PFSK-1 (cell line): ENCODE data around the gene GPR173.

Source experiments
- FOXP2 ChIP-seq: optimal IDR thresholded peaks from 2 replicates; pipeline ENCODE3; 2011; ENCODE audit warnings: borderline replicate concordance, control low read depth, inconsistent platforms; ENCODE audit not compliant: insufficient read depth; ENCODE audit errors: extremely low read length, extremely low read depth
- POLR2AphosphoS5 ChIP-seq: IDR thresholded peaks from 2 replicates; pipeline ENCODE4 v1.6.1; 2012; ENCODE audit warnings: low read depth, mild to moderate bottlenecking, control low read depth, low read length, moderate library complexity
- REST ChIP-seq, 2 experiments: IDR thresholded peaks; 2 replicates each; pipeline versions ENCODE4 v1.6.1 to v1.8.0; 2011 to 2012; ENCODE audit warnings: low read depth in 2 of 2, low read length in 2 of 2, control low read depth in 1 of 2, inconsistent platforms in 1 of 2, mild to moderate bottlenecking in 1 of 2, moderate library complexity in 1 of 2; ENCODE audit not compliant: insufficient read depth in 1 of 2
- SIN3A ChIP-seq: IDR thresholded peaks from 2 replicates; pipeline ENCODE4 v1.6.1; 2012; ENCODE audit warnings: mild to moderate bottlenecking, low read length, moderate library complexity, borderline replicate concordance; ENCODE audit not compliant: insufficient read depth
- TAF1 ChIP-seq: IDR thresholded peaks from 2 replicates; pipeline ENCODE4 v1.6.1; 2012; ENCODE audit warnings: low read length, control low read depth, borderline replicate concordance; ENCODE audit not compliant: insufficient read depth

DNA sequence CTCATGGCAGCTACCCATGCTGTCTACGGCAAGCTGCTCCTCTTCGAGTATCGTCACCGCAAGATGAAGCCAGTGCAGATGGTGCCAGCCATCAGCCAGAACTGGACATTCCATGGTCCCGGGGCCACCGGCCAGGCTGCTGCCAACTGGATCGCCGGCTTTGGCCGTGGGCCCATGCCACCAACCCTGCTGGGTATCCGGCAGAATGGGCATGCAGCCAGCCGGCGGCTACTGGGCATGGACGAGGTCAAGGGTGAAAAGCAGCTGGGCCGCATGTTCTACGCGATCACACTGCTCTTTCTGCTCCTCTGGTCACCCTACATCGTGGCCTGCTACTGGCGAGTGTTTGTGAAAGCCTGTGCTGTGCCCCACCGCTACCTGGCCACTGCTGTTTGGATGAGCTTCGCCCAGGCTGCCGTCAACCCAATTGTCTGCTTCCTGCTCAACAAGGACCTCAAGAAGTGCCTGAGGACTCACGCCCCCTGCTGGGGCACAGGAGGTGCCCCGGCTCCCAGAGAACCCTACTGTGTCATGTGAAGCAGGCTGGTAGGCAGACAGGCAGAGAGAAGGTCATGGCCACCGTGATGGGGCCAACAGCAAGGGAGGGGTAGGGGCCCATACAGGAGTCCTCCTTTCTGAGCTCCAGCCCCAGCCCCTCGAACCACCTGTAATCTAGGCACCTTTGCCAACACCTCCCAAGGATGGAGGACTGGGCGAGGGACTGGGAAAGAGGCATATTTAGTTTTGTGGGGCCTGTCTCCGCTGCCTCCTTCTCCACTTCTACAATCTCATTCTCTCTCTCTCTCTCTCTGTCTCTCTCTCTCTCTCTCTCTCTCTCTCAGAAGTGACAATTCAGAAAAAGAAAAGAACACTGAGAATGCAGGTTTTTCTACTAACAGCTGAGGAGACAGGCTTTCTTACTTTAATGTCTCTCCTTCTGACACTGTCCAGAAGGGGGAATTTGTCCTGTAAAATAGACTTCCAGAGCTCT lies 28.9 kb downstream of the GPR173 start:
- no peak for TF ChIP-seq SIN3A
- TF ChIP-seq REST (IDR thresholded peaks at IDR 0.05; ENCODE audit: insufficient read depth in 1 of 2, low read depth in 2 of 2, low read length in 2 of 2), result no peak
- TF ChIP-seq POLR2AphosphoS5, result no peak
- TF ChIP-seq FOXP2, result no peak
- TF ChIP-seq TAF1, result no peak
